ENCODE measurements around the gene PRCD.
"Not testable (repeated sequence)": the region's sequence is repeated elsewhere in the genome, so short reads cannot be mapped to it uniquely, and the experiment has no call there.

The PRCD gene

GRCh38 chr17:76514355-76514754 is 25.5 kb upstream of the PRCD start:
- not testable (repeated sequence) for H3K14ac ChIP-seq (ENCODE audit: low read length); H3K9me3 ChIP-seq (ENCODE audit: insufficient read depth, low read depth, low read length); H3K4me2 ChIP-seq (ENCODE audit: low read length); DNase-seq; H3K79me2 ChIP-seq (ENCODE audit: control insufficient read depth, insufficient read depth, low read length, poor library complexity); H3K27me3 ChIP-seq (ENCODE audit: insufficient read depth, low read length); H3K18ac ChIP-seq (ENCODE audit: low read length); H2AFZ ChIP-seq (ENCODE audit: insufficient read depth, low read length, poor library complexity); H3K36me3 ChIP-seq (ENCODE audit: control insufficient read depth in 1 of 2, insufficient read depth in 2 of 2, low read length in 2 of 2); H3K9ac ChIP-seq (ENCODE audit: low read length); H3K23ac ChIP-seq (ENCODE audit: low read length); H3K79me1 ChIP-seq (ENCODE audit: low read length); H2AK5ac ChIP-seq (ENCODE audit: low read length); H4K91ac ChIP-seq (ENCODE audit: low read depth, low read length); H4K8ac ChIP-seq (ENCODE audit: low read depth, low read length); H3K4ac ChIP-seq (ENCODE audit: low read depth, low read length); H3K4me3 ChIP-seq (ENCODE audit: low read depth, low read length); H2BK12ac ChIP-seq (ENCODE audit: low read length); H4K12ac ChIP-seq (ENCODE audit: low read depth, low read length); H2BK120ac ChIP-seq (ENCODE audit: insufficient read depth, low read length, poor library complexity); H3K4me1 ChIP-seq (ENCODE audit: control insufficient read depth in 1 of 2, insufficient read depth in 2 of 2, low read length in 2 of 2); H2BK5ac ChIP-seq (ENCODE audit: low read depth, low read length, poor library complexity); H3K27ac ChIP-seq (ENCODE audit: low read depth, low read length)
- no CpG with 5 or more reads among the region's 6 CpGs for WGBS (ENCODE audit: extremely low coverage, insufficient coverage, insufficient read length)

GRCh38 chr17:76515274-76515949 is 24.4 kb upstream of the PRCD start:
- Histone ChIP-seq H3K4ac (ENCODE audit: low read depth, low read length) (no peak overlapping the region), H4K91ac (ENCODE audit: low read depth, low read length) (no peak overlapping the region), H2BK12ac (ENCODE audit: low read length) (no peak overlapping the region), H3K9me3 (ENCODE audit: insufficient read depth, low read depth, low read length) (peaks cover 6% of the 10 kb centered on the region), H2BK120ac (ENCODE audit: insufficient read depth, low read length, poor library complexity) (no peak overlapping the region), H4K8ac (ENCODE audit: low read depth, low read length) (no peak overlapping the region), H3K18ac (ENCODE audit: low read length) (no peak overlapping the region), H3K23ac (ENCODE audit: low read length) (no peak overlapping the region), H3K79me2 (ENCODE audit: control insufficient read depth, insufficient read depth, low read length, poor library complexity) (no peaks in the 10 kb centered on the region), H3K9ac (ENCODE audit: low read length) (no peak overlapping the region), H3K27ac (ENCODE audit: low read depth, low read length) (no peak overlapping the region), H3K36me3 (ENCODE audit: control insufficient read depth in 1 of 2, insufficient read depth in 2 of 2, low read length in 2 of 2) (no peaks in the 10 kb centered on the region), H3K4me3 (ENCODE audit: low read depth, low read length) (no peak overlapping the region), H3K27me3 (ENCODE audit: insufficient read depth, low read length) (no peaks in the 10 kb centered on the region), H3K14ac (ENCODE audit: low read length) (no peak overlapping the region), H3K79me1 (ENCODE audit: low read length) (no peaks in the 10 kb centered on the region), H3K4me1 (ENCODE audit: control insufficient read depth in 1 of 2, insufficient read depth in 2 of 2, low read length in 2 of 2) (no peaks in the 10 kb centered on the region), H2BK5ac (ENCODE audit: low read depth, low read length, poor library complexity) (no peak overlapping the region), H2AK5ac (ENCODE audit: low read length) (no peak overlapping the region), H4K12ac (ENCODE audit: low read depth, low read length) (no peak overlapping the region), H3K4me2 (ENCODE audit: low read length) (no peak overlapping the region), H2AFZ (ENCODE audit: insufficient read depth, low read length, poor library complexity) (no peak overlapping the region)
- DNase-seq: peak; percentile 64 to 70
- WGBS (ENCODE audit: extremely low coverage, insufficient coverage, insufficient read length): no CpG with 5 or more reads among the region's 22 CpGs

- no peak overlapping the region for H3K9ac ChIP-seq (ENCODE audit: low read length)
- no peak overlapping the region for H3K4me2 ChIP-seq (ENCODE audit: low read length)
- H3K18ac ChIP-seq (ENCODE audit: low read length): no peak overlapping the region
- H2BK12ac ChIP-seq (ENCODE audit: low read length): no peak overlapping the region
- H3K79me2 ChIP-seq (ENCODE audit: control insufficient read depth, insufficient read depth, low read length, poor library complexity): no peaks in the 10 kb centered on the region
- no peaks in the 10 kb centered on the region for H3K36me3 ChIP-seq (ENCODE audit: control insufficient read depth in 1 of 2, insufficient read depth in 2 of 2, low read length in 2 of 2)
- H4K8ac ChIP-seq (ENCODE audit: low read depth, low read length): no peak overlapping the region
- H3K4ac ChIP-seq (ENCODE audit: low read depth, low read length): no peak overlapping the region
- H3K27me3 ChIP-seq (ENCODE audit: insufficient read depth, low read length): no peaks in the 10 kb centered on the region
- no peak overlapping the region for H2AK5ac ChIP-seq (ENCODE audit: low read length)
- H3K4me3 ChIP-seq (ENCODE audit: low read depth, low read length): peak overlapping the region; percentile 3
- H3K14ac ChIP-seq (ENCODE audit: low read length): no peak overlapping the region
- H3K4me1 ChIP-seq (ENCODE audit: control insufficient read depth in 1 of 2, insufficient read depth in 2 of 2, low read length in 2 of 2): no peaks in the 10 kb centered on the region
- no peak overlapping the region for H4K91ac ChIP-seq (ENCODE audit: low read depth, low read length)
- no peak overlapping the region for H4K12ac ChIP-seq (ENCODE audit: low read depth, low read length)
- H2AFZ ChIP-seq (ENCODE audit: insufficient read depth, low read length, poor library complexity): no peak overlapping the region
- DNase-seq: no peak
- no peak overlapping the region for H3K23ac ChIP-seq (ENCODE audit: low read length)
- H2BK120ac ChIP-seq (ENCODE audit: insufficient read depth, low read length, poor library complexity): no peak overlapping the region
- no peak overlapping the region for H3K27ac ChIP-seq (ENCODE audit: low read depth, low read length)
- peaks cover 5% of the 10 kb centered on the region for H3K9me3 ChIP-seq (ENCODE audit: insufficient read depth, low read depth, low read length)
- H2BK5ac ChIP-seq (ENCODE audit: low read depth, low read length, poor library complexity): no peak overlapping the region
- WGBS (ENCODE audit: extremely low coverage, insufficient coverage, insufficient read length): no CpG with 5 or more reads among the region's 11 CpGs
- no peaks in the 10 kb centered on the region for H3K79me1 ChIP-seq (ENCODE audit: low read length)
Observed at GRCh38 chr17:76517638-76518038, 22.2 kb upstream of the PRCD start.

GRCh38 chr17:76519048-76519966 is 20.5 kb upstream of the PRCD start:
- WGBS (ENCODE audit: extremely low coverage, insufficient coverage, insufficient read length): no CpG with 5 or more reads among the region's 15 CpGs
- H3K14ac ChIP-seq (ENCODE audit: low read length): no peak overlapping the region

More at GRCh38 chr17:76519048-76519966, 20.5 kb upstream of the PRCD start:
- Histone ChIP-seq H3K9me3 (ENCODE audit: insufficient read depth, low read depth, low read length) (peaks cover 3% of the 10 kb centered on the region), H4K91ac (ENCODE audit: low read depth, low read length) (no peak overlapping the region), H3K4me3 (ENCODE audit: low read depth, low read length) (no peak overlapping the region), H2BK5ac (ENCODE audit: low read depth, low read length, poor library complexity) (no peak overlapping the region), H3K27ac (ENCODE audit: low read depth, low read length) (no peak overlapping the region), H2AK5ac (ENCODE audit: low read length) (no peak overlapping the region), H3K23ac (ENCODE audit: low read length) (no peak overlapping the region), H3K79me2 (ENCODE audit: control insufficient read depth, insufficient read depth, low read length, poor library complexity) (no peaks in the 10 kb centered on the region), H3K79me1 (ENCODE audit: low read length) (no peaks in the 10 kb centered on the region), H2BK12ac (ENCODE audit: low read length) (no peak overlapping the region), H3K4ac (ENCODE audit: low read depth, low read length) (no peak overlapping the region), H3K4me1 (ENCODE audit: control insufficient read depth in 1 of 2, insufficient read depth in 2 of 2, low read length in 2 of 2) (peaks cover 0 to 4% of the 10 kb centered on the region in 2 experiments), H3K4me2 (ENCODE audit: low read length) (no peak overlapping the region), H4K12ac (ENCODE audit: low read depth, low read length) (no peak overlapping the region), H4K8ac (ENCODE audit: low read depth, low read length) (no peak overlapping the region), H2AFZ (ENCODE audit: insufficient read depth, low read length, poor library complexity) (no peak overlapping the region), H2BK120ac (ENCODE audit: insufficient read depth, low read length, poor library complexity) (no peak overlapping the region), H3K18ac (ENCODE audit: low read length) (no peak overlapping the region), H3K9ac (ENCODE audit: low read length) (no peak overlapping the region), H3K27me3 (ENCODE audit: insufficient read depth, low read length) (no peaks in the 10 kb centered on the region), H3K36me3 (ENCODE audit: control insufficient read depth in 1 of 2, insufficient read depth in 2 of 2, low read length in 2 of 2) (no peaks in the 10 kb centered on the region)
- DNase-seq: no peak

All from trophoblast cell (in vitro differentiated cells and primary cell).